ENCODE results near the gene MAGEF1. TPM values are rescaled to one million over a fixed set of nuclear protein-coding genes. Genes with fewer than 3 reads are reported as not detected.
A peak's percentile ranks its signal among the peaks of the same experiment; 100 is the strongest.

MAGEF1 gene, protein sequence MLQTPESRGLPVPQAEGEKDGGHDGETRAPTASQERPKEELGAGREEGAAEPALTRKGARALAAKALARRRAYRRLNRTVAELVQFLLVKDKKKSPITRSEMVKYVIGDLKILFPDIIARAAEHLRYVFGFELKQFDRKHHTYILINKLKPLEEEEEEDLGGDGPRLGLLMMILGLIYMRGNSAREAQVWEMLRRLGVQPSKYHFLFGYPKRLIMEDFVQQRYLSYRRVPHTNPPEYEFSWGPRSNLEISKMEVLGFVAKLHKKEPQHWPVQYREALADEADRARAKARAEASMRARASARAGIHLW
- 10 to 100 TPM in 3 of 4 donors, 1 to 10 TPM in 1; 4.2 to 22.5 (median 16.0) TPM for total RNA-seq

DNA sequence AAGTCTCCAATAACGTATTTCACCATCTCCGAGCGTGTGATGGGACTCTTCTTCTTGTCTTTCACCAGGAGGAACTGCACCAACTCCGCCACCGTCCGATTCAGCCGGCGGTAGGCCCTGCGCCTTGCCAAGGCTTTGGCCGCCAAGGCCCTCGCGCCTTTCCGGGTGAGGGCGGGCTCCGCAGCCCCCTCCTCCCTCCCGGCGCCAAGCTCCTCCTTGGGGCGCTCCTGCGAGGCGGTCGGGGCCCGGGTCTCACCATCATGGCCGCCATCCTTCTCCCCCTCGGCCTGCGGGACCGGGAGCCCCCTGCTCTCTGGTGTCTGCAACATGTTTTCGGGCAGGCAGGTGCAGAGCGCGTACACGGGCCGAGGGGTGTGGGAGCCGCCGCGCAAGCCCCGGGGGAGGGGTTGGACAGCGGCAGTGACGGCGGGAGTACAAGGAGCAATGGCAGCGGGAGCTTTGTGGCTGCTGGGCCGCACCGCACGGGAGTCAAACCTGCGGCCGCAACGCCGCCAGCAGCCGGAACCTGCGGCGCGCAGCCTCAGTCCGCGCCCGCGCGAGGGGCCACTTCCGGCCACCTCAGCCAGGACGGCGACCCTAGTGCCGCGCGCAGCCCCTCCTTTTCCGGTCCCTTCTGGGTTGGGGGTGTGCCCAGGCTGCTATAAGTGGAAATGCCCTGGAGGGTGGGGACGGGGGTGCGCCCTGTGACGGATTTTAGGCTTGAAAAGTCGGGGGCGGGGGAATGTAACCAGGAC lies at the start of gene MAGEF1:
MAGEF1 (minus strand) TSS at position 572 of the 755 bp plus-strand sequence; CDS start at position 329, 243 bp downstream.
- H3K27ac ChIP-seq = peak within 1 kb of the TSS; percentile 87 to 97 (median 94)
- DNase-seq = peak; percentile 85
- WGBS, 2 donors (ENCODE audit: low coverage in 1 of 2) = 0 to 4% methylated on average over 5 to 24 of the region's 67 CpGs
- peak within 1 kb of the TSS; percentile 67 to 90 (median 78) for H3K4me3 ChIP-seq
- TF ChIP-seq EP300 (IDR thresholded peaks at IDR 0.05; ENCODE audit: low read depth) = no peak
- TF ChIP-seq POLR2AphosphoS5 (IDR thresholded peaks at IDR 0.05) = peak; percentile 60 to 84 (median 79)
- peak; percentile 71 for TF ChIP-seq POLR2A (IDR thresholded peaks at IDR 0.05)
- TF ChIP-seq, protein P1, sequence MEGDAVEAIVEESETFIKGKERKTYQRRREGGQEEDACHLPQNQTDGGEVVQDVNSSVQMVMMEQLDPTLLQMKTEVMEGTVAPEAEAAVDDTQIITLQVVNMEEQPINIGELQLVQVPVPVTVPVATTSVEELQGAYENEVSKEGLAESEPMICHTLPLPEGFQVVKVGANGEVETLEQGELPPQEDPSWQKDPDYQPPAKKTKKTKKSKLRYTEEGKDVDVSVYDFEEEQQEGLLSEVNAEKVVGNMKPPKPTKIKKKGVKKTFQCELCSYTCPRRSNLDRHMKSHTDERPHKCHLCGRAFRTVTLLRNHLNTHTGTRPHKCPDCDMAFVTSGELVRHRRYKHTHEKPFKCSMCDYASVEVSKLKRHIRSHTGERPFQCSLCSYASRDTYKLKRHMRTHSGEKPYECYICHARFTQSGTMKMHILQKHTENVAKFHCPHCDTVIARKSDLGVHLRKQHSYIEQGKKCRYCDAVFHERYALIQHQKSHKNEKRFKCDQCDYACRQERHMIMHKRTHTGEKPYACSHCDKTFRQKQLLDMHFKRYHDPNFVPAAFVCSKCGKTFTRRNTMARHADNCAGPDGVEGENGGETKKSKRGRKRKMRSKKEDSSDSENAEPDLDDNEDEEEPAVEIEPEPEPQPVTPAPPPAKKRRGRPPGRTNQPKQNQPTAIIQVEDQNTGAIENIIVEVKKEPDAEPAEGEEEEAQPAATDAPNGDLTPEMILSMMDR (IDR thresholded peaks at IDR 0.05) = no peak
- no peaks in the 10 kb centered on the region for H3K27me3 ChIP-seq
- peaks cover 10 to 30% (median 12%) of the 10 kb centered on the region in 4 donors for H3K4me1 ChIP-seq
- in situ Hi-C loops (cut with MboI; ENCODE audit: low pct_ligation_motif_present in 1 of 4, low pct_unique_long_range_greater_than_20kb in 1 of 4, low sequenced_read_pairs in 3 of 4) (no loop called here), intact Hi-C loops (cut with DNase I; ENCODE audit: low total_unique reads) (no loop called here)
- no peaks in the 10 kb centered on the region for H3K9me3 ChIP-seq
- H3K36me3 ChIP-seq = no peaks in the 10 kb centered on the region

DNA sequence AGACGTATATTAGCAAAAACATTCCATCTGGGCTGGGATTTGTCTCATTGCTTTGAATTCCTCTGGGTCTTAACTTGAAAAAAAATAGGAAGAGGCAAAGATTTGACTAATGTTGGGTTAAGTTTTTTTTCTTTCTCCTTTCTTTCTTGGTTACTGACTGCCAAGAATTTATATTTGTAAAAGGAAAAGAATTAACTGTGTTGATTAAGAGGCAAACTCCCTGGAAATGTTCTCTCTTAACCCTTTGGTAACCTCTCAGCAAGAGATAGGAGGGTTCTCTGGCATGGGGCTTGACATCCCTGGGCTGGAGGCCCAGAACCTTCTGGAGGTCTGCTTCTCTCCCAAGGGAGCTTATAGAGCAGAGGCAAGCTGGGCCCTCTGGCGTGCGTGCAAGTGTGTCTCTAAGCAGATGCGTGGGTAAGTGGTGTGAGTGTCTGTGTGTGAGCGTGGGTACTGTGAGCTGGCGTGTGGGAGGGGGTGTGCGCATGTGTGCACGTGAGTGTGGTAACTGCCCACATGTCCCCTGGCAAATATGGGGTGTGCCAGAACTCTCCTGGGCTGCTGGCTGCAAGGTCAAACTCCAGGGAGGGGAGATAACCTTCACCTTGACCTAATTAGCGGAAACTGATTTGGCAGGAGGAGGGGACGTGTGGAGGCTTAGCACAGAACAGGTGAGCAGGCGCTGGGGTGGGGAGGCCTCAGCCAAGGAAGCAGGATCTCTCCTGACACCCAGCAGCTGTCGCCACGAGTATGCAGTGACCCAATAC lies 49.4 kb upstream of the MAGEF1 start:
- in situ Hi-C loops (cut with MboI; ENCODE audit: low pct_ligation_motif_present in 1 of 4, low pct_unique_long_range_greater_than_20kb in 1 of 4, low sequenced_read_pairs in 3 of 4) = no loop called here
- no peak overlapping the region for H3K4me3 ChIP-seq
- no peak for DNase-seq

DNA sequence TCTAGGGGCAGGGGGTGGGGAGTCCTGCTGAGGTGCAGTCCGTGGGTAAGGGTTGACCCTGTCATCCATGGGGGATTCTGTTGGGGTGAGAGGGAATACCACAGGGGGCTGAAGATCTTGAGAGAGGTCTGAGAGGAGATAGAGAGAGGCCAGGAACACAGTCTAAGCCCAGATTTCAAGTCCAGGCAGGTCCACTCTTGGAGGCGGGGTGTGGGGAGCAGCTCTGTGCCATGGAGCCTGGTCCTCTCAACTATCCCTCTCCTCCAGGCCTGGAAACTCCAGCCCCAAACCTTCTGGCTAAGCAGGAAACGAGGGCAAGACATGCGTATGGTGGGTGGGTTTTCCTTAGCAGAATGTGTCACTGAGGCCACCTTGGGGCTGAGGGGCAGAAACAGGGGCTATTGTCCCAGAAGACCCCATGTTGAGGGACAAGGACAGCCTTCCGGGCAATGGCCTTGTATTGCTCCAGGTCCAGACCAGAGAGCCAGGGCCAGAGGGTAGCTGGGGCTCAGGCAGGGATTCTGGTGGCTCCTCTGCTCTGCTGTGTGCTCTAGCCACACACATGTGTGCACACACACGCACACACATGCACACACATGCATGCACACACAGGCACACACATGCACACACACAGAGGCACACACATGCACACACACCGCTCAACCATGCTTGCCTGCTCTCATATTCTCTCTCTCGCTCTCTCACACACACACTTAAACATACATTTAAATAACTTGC lies 48.6 kb upstream of the MAGEF1 start:
- Histone ChIP-seq H3K36me3 (no peaks in the 10 kb centered on the region), H3K4me3 (no peak overlapping the region), H3K4me1 (peaks cover 10 to 31% (median 18%) of the 10 kb centered on the region in 4 donors), H3K27me3 (no peaks in the 10 kb centered on the region), H3K27ac (no peak overlapping the region), H3K9me3 (no peaks in the 10 kb centered on the region)
- DNase-seq = no peak
- intact Hi-C loops (cut with DNase I; ENCODE audit: low total_unique reads) = no loop called here
- in situ Hi-C loops (cut with MboI; ENCODE audit: low pct_ligation_motif_present in 1 of 4, low pct_unique_long_range_greater_than_20kb in 1 of 4, low sequenced_read_pairs in 3 of 4) = no loop called here
- TF ChIP-seq EP300 (IDR thresholded peaks at IDR 0.05; ENCODE audit: low read depth) = no peak
- no peak for TF ChIP-seq POLR2A (IDR thresholded peaks at IDR 0.05)
- TF ChIP-seq, protein P1 (IDR thresholded peaks at IDR 0.05) = no peak
- TF ChIP-seq POLR2AphosphoS5 (IDR thresholded peaks at IDR 0.05) = no peak
- WGBS, 2 donors (ENCODE audit: low coverage in 1 of 2) = 89 to 90% methylated on average over 2 to 8 of the region's 8 CpGs

More for the DNA sequence above, 49.4 kb upstream of the MAGEF1 start:
- intact Hi-C loops (cut with DNase I; ENCODE audit: low total_unique reads) = no loop called here
- Histone ChIP-seq H3K36me3 (no peaks in the 10 kb centered on the region), H3K27ac (no peak overlapping the region), H3K27me3 (no peaks in the 10 kb centered on the region), H3K9me3 (no peaks in the 10 kb centered on the region), H3K4me1 (peaks cover 6 to 28% (median 14%) of the 10 kb centered on the region in 4 donors)
- TF ChIP-seq, protein P1 (IDR thresholded peaks at IDR 0.05) = no peak
- TF ChIP-seq EP300 (IDR thresholded peaks at IDR 0.05; ENCODE audit: low read depth) (no peak), POLR2A (IDR thresholded peaks at IDR 0.05) (no peak), POLR2AphosphoS5 (IDR thresholded peaks at IDR 0.05) (no peak)
- 66 to 80% methylated on average over 1 to 13 of the region's 13 CpGs for WGBS, 2 donors (ENCODE audit: low coverage in 1 of 2)

Measured in transverse colon (tissue), 4 donors.